Keratinocyte (primary cell): ENCODE results near the gene RNF121. TPM values are rescaled to one million over a fixed set of nuclear protein-coding genes. Genes with fewer than 3 reads are reported as not detected.

Experiments used
- DNase-seq: peaks from one replicate; pipeline ENCODE4 v3.0.0-alpha.2; 2011; ENCODE audit warnings: low read depth, missing footprints, low spot score
- FAIRE-seq: peaks from 2 replicates; lab custom pipeline; 2011; peaks lifted over from hg19 to GRCh38; lab: Jason Lieb, UNC
- H2AFZ ChIP-seq: 2 replicates; pipeline ENCODE4 v1.6.0; 2012; ENCODE audit warnings: low read length, control low read depth, inconsistent platforms; ENCODE audit not compliant: control insufficient read depth
- H3K27ac ChIP-seq: 2 replicates; pipeline ENCODE4 v1.5.1; 2011; ENCODE audit warnings: low read length; ENCODE audit not compliant: control insufficient read depth, insufficient read depth
- H3K27me3 ChIP-seq: 3 replicates; pipeline ENCODE4 v1.6.0; 2011; ENCODE audit warnings: low read length; ENCODE audit not compliant: control insufficient read depth, insufficient read depth; ENCODE audit errors: extremely low read depth
- H3K36me3 ChIP-seq, 2 experiments: 2 replicates in 1 of 2; 3 replicates in 1 of 2; pipeline ENCODE4 v1.5.1; 2011; ENCODE audit warnings: low read length in 2 of 2, mild to moderate bottlenecking in 1 of 2; ENCODE audit not compliant: control insufficient read depth in 2 of 2, insufficient read depth in 2 of 2; ENCODE audit errors: extremely low read depth in 1 of 2
- H3K4me1 ChIP-seq: 3 replicates; pipeline ENCODE4 v1.5.1; 2011; ENCODE audit warnings: low read length; ENCODE audit not compliant: control insufficient read depth, insufficient read depth; ENCODE audit errors: extremely low read depth
- H3K4me2 ChIP-seq: 3 replicates; pipeline ENCODE4 v1.6.0; 2011; ENCODE audit warnings: low read depth, low read length; ENCODE audit not compliant: control insufficient read depth, insufficient read depth; ENCODE audit errors: extremely low read depth
- H3K4me3 ChIP-seq, 3 experiments: fragments of 200-600 bp in 1 of 3; sonication (generic) in 1 of 3; 2 replicates in 2 of 3; 3 replicates in 1 of 3; pipeline ENCODE4 v1.5.1; 2011 to 2016; ENCODE audit warnings: low read length in 3 of 3, mild to moderate bottlenecking in 3 of 3, control low read depth in 2 of 3, inconsistent platforms in 1 of 3, low read depth in 1 of 3, mixed read lengths in 1 of 3, mixed run types in 1 of 3, moderate library complexity in 1 of 3; ENCODE audit not compliant: control insufficient read depth in 2 of 3, insufficient read depth in 2 of 3; ENCODE audit errors: extremely low read depth in 1 of 3
- H3K79me2 ChIP-seq: 2 replicates; pipeline ENCODE4 v1.6.0; 2012; ENCODE audit warnings: low read length; ENCODE audit not compliant: control insufficient read depth, insufficient read depth
- H3K9ac ChIP-seq: 3 replicates; pipeline ENCODE4 v1.6.0; 2011; ENCODE audit warnings: low read length; ENCODE audit not compliant: control insufficient read depth, insufficient read depth; ENCODE audit errors: extremely low read depth
- H3K9me1 ChIP-seq: 3 replicates; pipeline ENCODE4 v1.6.0; 2011; ENCODE audit warnings: low read length; ENCODE audit not compliant: control insufficient read depth, insufficient read depth; ENCODE audit errors: extremely low read depth
- H3K9me3 ChIP-seq: 2 replicates; pipeline ENCODE4 v1.5.1; 2012; ENCODE audit warnings: low read depth, low read length; ENCODE audit not compliant: control insufficient read depth
- H4K20me1 ChIP-seq: 3 replicates; pipeline ENCODE4 v1.6.0; 2011; ENCODE audit warnings: low read length; ENCODE audit not compliant: control insufficient read depth, insufficient read depth; ENCODE audit errors: extremely low read depth
- CTCF ChIP-seq, 3 experiments: IDR thresholded peaks in 1 of 3; conservative IDR thresholded peaks in 1 of 3; optimal IDR thresholded peaks in 1 of 3; 2 replicates in 2 of 3; 3 replicates in 1 of 3; pipeline versions ENCODE3 to v1.5.1; 2011; ENCODE audit warnings: low read length in 3 of 3, mild to moderate bottlenecking in 3 of 3, moderate library complexity in 2 of 3, control low read depth in 1 of 3, inconsistent platforms in 1 of 3; ENCODE audit not compliant: insufficient read depth in 2 of 3; ENCODE audit errors: extremely low read depth in 1 of 3
- EZH2 ChIP-seq: IDR thresholded peaks from one replicate; pipeline ENCODE4 v1.6.1; 2012; ENCODE audit warnings: inconsistent platforms, mild to moderate bottlenecking, low read length, moderate library complexity
- dilution Hi-C: fragments of 300-500 bp; cut with MboI; formaldehyde crosslinking; loops from one replicate; pipeline ENCODE4 v1.7.0; 2020; ENCODE audit warnings: low sequenced_read_pairs; ENCODE audit not compliant: extremely low pct_ligation_motif_present
- polyA plus RNA-seq, 5 experiments: library from polyadenylated mRNA; depleted of rRNA in 3 of 5; stranded (reverse) in 3 of 5; stranded (forward) in 1 of 5; unstranded in 1 of 5; fragments of >200 nt; gene quantifications; 1 replicate in 1 of 5; 2 replicates in 3 of 5; 3 replicates in 1 of 5; pipeline versions ENCODE4 v1.2.1 to v1.2.3, GENCODE V29; 2011 to 2012; ENCODE audit warnings: missing spikeins in 2 of 5, low read depth in 1 of 5, low replicate concordance in 1 of 5

RNF121 gene
- polyA plus RNA-seq, 1 donor (not counting 4 experiments of a cell fraction or from before 2014, with no cell fraction given) = 46.4 TPM

- H3K27me3 ChIP-seq = no peaks in the 10 kb centered on the region
- peak overlapping the region; percentile 48 to 89 (median 87) for H3K4me3 ChIP-seq
- H3K4me2 ChIP-seq = peak overlapping the region; percentile 99
- TF ChIP-seq CTCF (optimal IDR thresholded peaks at IDR 0.05 in 1 of 3, IDR thresholded peaks at IDR 0.05 in 1 of 3, conservative IDR thresholded peaks at IDR 0.05 in 1 of 3; ENCODE audit: extremely low read depth in 1 of 3, insufficient read depth in 2 of 3, low read length in 3 of 3) (no peak), EZH2 (no peak)
- no peak overlapping the region for H2AFZ ChIP-seq
- H3K9ac ChIP-seq = peak overlapping the region; percentile 92
- peaks cover 0 to 8% of the 10 kb centered on the region in 2 experiments for H3K36me3 ChIP-seq
- no peaks in the 10 kb centered on the region for H3K9me1 ChIP-seq
- peaks cover 80% of the 10 kb centered on the region for H3K79me2 ChIP-seq
- FAIRE-seq (no peak), DNase-seq (no peak)
- peak overlapping the region; percentile 96 for H3K27ac ChIP-seq
- H4K20me1 ChIP-seq = peaks cover 3% of the 10 kb centered on the region
- dilution Hi-C loops = no loop called here
- H3K9me3 ChIP-seq = no peaks in the 10 kb centered on the region
- peaks cover 54% of the 10 kb centered on the region for H3K4me1 ChIP-seq
Observed at GRCh38 chr11:72039856-72040401, 111.1 kb downstream of the RNF121 start.

GRCh38 chr11:72040491-72041363 is 111.9 kb downstream of the RNF121 start:
- Histone ChIP-seq H3K27ac (peak overlapping the region; percentile 96), H3K36me3 (peaks cover 2% of the 10 kb centered on the region in 2 experiments), H4K20me1 (peaks cover 3% of the 10 kb centered on the region), H2AFZ (peak overlapping the region; percentile 92), H3K4me3 (peak overlapping the region; percentile 48 to 89 (median 87)), H3K79me2 (peaks cover 79% of the 10 kb centered on the region), H3K9me3 (no peaks in the 10 kb centered on the region), H3K9ac (peak overlapping the region; percentile 92), H3K9me1 (no peaks in the 10 kb centered on the region), H3K27me3 (no peaks in the 10 kb centered on the region), H3K4me1 (peaks cover 54% of the 10 kb centered on the region), H3K4me2 (peak overlapping the region; percentile 99)
- dilution Hi-C loops = no loop called here
- TF ChIP-seq CTCF (optimal IDR thresholded peaks at IDR 0.05 in 1 of 3, IDR thresholded peaks at IDR 0.05 in 1 of 3, conservative IDR thresholded peaks at IDR 0.05 in 1 of 3; ENCODE audit: extremely low read depth in 1 of 3, insufficient read depth in 2 of 3, low read length in 3 of 3) (no peak), EZH2 (no peak)
- DNase-seq = peak; percentile 62
- FAIRE-seq = no peak
